NT2/D1 (cell line): ENCODE results near the gene TTK.

Experiments
- SUZ12 ChIP-seq: IDR thresholded peaks from 2 replicates; pipeline ENCODE4 v1.6.1; 2011; ENCODE audit not compliant: insufficient read length, insufficient read depth; ENCODE audit errors: extremely low read depth
- YY1 ChIP-seq: IDR thresholded peaks from 2 replicates; pipeline ENCODE4 v1.6.1; 2011; ENCODE audit not compliant: insufficient read length, insufficient read depth
- ZNF274 ChIP-seq: IDR thresholded peaks from 2 replicates; pipeline ENCODE4 v1.6.1; 2011; ENCODE audit warnings: mild to moderate bottlenecking, low read depth, low read length

GRCh38 chr6:80021591-80021990 is 17.1 kb downstream of the TTK start:
- no peak for TF ChIP-seq SUZ12
- no peak for TF ChIP-seq ZNF274
- TF ChIP-seq YY1 = no peak
